AG09319 (cell line): Measurements from ENCODE around the gene NPAS3.

Experiments used
- DNase-seq: peaks from one replicate; pipeline ENCODE4 v3.0.0-alpha.2; 2010; ENCODE audit warnings: low read depth; ENCODE audit errors: extremely low read depth
- CTCF ChIP-seq: IDR thresholded peaks from 2 replicates; pipeline ENCODE4 v1.5.1; 2011; ENCODE audit warnings: low read depth, mild to moderate bottlenecking, inconsistent platforms, low read length, moderate library complexity

The NPAS3 gene

GRCh38 chr14:33563191-33563900, 624.7 kb downstream of the NPAS3 start:
- no peak for DNase-seq
- TF ChIP-seq CTCF, result no peak

- DNase-seq, result no peak
- no peak for TF ChIP-seq CTCF
Observed at GRCh38 chr14:33563901-33564197, 625.2 kb downstream of the NPAS3 start.

GRCh38 chr14:33564774-33565630, 626.3 kb downstream of the NPAS3 start:
- TF ChIP-seq CTCF, result no peak
- DNase-seq, result no peak

GRCh38 chr14:33566082-33566481, 627.4 kb downstream of the NPAS3 start:
- no peak for DNase-seq
- TF ChIP-seq CTCF, result no peak

GRCh38 chr14:33567023-33567728, 628.5 kb downstream of the NPAS3 start:
- no peak for DNase-seq

GRCh38 chr14:33567731-33568130, 629.1 kb downstream of the NPAS3 start:
- no peak for TF ChIP-seq CTCF
- no peak for DNase-seq

More at GRCh38 chr14:33567023-33567728, 628.5 kb downstream of the NPAS3 start:
- TF ChIP-seq CTCF, result no peak
